CD4-positive, alpha-beta T cell treated with Interleukin-10 for 1 hour (primary cell): ENCODE data around the gene TMEM219.
"Not testable (repeated sequence)": the region's sequence is repeated elsewhere in the genome, so short reads cannot be mapped to it uniquely, and the experiment has no call there.

ENCODE experiments used
- DNase-seq: peaks from one replicate; pipeline ENCODE4 v3.0.0-alpha.2; 2020

The TMEM219 gene

GRCh38 chr16:29951625-29952365 is 10.1 kb upstream of the TMEM219 start:
- no peak for DNase-seq

- DNase-seq = no peak
Measured at GRCh38 chr16:29958756-29959155, 3.1 kb upstream of the TMEM219 start.

- no peak for DNase-seq
Measured at GRCh38 chr16:29959293-29959692, 2.6 kb upstream of the TMEM219 start.

GRCh38 chr16:29959821-29960220 is 2.1 kb upstream of the TMEM219 start:
- not testable (repeated sequence) for DNase-seq

- no peak for DNase-seq
Measured at GRCh38 chr16:29961127-29961478, 776 bp upstream of the TMEM219 start.

GRCh38 chr16:29962344-29962994 is 590 bp downstream of the TMEM219 start:
- no peak for DNase-seq

- DNase-seq = no peak
Measured at GRCh38 chr16:29963021-29963743, 1.3 kb downstream of the TMEM219 start.

GRCh38 chr16:29968205-29968604 is 6.3 kb downstream of the TMEM219 start:
- no peak for DNase-seq

- DNase-seq = no peak
Measured at GRCh38 chr16:29971304-29971703, 9.4 kb downstream of the TMEM219 start.

GRCh38 chr16:29972500-29972899 is 10.6 kb downstream of the TMEM219 start:
- no peak for DNase-seq

- DNase-seq = peak; percentile 21
Measured at GRCh38 chr16:29972992-29973383, 11.1 kb downstream of the TMEM219 start.

- peak; percentile 98 for DNase-seq
Measured at GRCh38 chr16:29973384-29974246, 11.7 kb downstream of the TMEM219 start, which contains the start of gene TAOK2. TAOK2 (plus strand) TSS chr16:29973868; CDS start chr16:29977773, 3,905 bp downstream.

GRCh38 chr16:29974291-29975133 is 12.6 kb downstream of the TMEM219 start:
- peak; percentile 33 for DNase-seq

GRCh38 chr16:29975134-29975538 is 13.3 kb downstream of the TMEM219 start:
- DNase-seq = no peak

GRCh38 chr16:29975811-29976511 is 14.1 kb downstream of the TMEM219 start:
- DNase-seq = no peak

- no peak for DNase-seq
Measured at GRCh38 chr16:29977063-29977825, 15.4 kb downstream of the TMEM219 start.

- no peak for DNase-seq
Measured at GRCh38 chr16:29978081-29978480, 16.2 kb downstream of the TMEM219 start.

GRCh38 chr16:29978564-29979270 is 16.8 kb downstream of the TMEM219 start:
- DNase-seq = no peak

GRCh38 chr16:29982560-29983419 is 20.9 kb downstream of the TMEM219 start:
- DNase-seq = no peak
